Prostate gland (tissue), 2 donors: Measurements from ENCODE around the gene CD83. TPM values are rescaled to one million over a fixed set of nuclear protein-coding genes. Genes with fewer than 3 reads are reported as not detected.

Experiments used
- DNase-seq: peaks from one replicate; pipeline ENCODE4 v3.0.0-alpha.2; 2019; ENCODE audit warnings: low spot score
- H3K27ac ChIP-seq, 2 donors: fragments of 200-600 bp; sonication (generic); 2 replicates each; pipeline ENCODE4 v1.5.1; 2017 to 2019
- H3K27me3 ChIP-seq: fragments of 200-600 bp; sonication (generic); replicated peaks from 2 replicates; pipeline ENCODE4 v1.5.1; 2019; ENCODE audit not compliant: insufficient read depth
- H3K36me3 ChIP-seq, 2 donors: fragments of 200-600 bp; sonication (generic); 1 replicate in 1 of 2; 2 replicates in 1 of 2; pipeline versions ENCODE4 v1.5.1 to v1.8.1; 2017 to 2019
- H3K4me1 ChIP-seq: fragments of 200-600 bp; sonication (generic); replicated peaks from 2 replicates; pipeline ENCODE4 v1.5.1; 2019
- H3K4me3 ChIP-seq, 2 donors: fragments of 200-600 bp; sonication (generic); 2 replicates each; pipeline ENCODE4 v1.5.1; 2017 to 2019
- H3K9me3 ChIP-seq: fragments of 200-600 bp; sonication (generic); 2 replicates; pipeline ENCODE4 v1.5.1; 2017
- POLR2A ChIP-seq: fragments of 450-650 bp; IDR thresholded peaks from one replicate; pipeline ENCODE4 v1.6.1; 2016; ENCODE audit warnings: antibody characterized with exemption, mild to moderate bottlenecking
- POLR2AphosphoS5 ChIP-seq: sonication (generic); formaldehyde crosslinking; IDR thresholded peaks from one replicate; pipeline ENCODE4 v1.6.1; 2017; ENCODE audit warnings: antibody characterized with exemption
- WGBS: methylation state at CpG from one replicate; pipeline ENCODE4 v1.1.5; 2018; 5-methylcytosine and 5-hydroxymethylcytosine counted together
- intact Hi-C: fragments of 100-400 bp; cut with DNase I; formaldehyde crosslinking; loops from one replicate; pipeline ENCODE4 v1.14.2; 2022
- total RNA-seq, 2 donors: library from RNA; depleted of rRNA; stranded (reverse); fragments of >200 nt; gene quantifications; one replicate each; pipeline ENCODE4 v1.1.0, GENCODE V29; 2016
- TF ChIP-seq, protein P1 (sequence below), 4 experiments: fragments of 200-600 bp in 2 of 4; fragments of 450-650 bp in 2 of 4; sonication (generic) in 2 of 4; IDR thresholded peaks; 1 replicate in 3 of 4; 2 replicates in 1 of 4; pipeline ENCODE4 v1.5.1; 2016 to 2019; ENCODE audit warnings: antibody characterized with exemption in 4 of 4, mild to moderate bottlenecking in 2 of 4, moderate library complexity in 2 of 4

CD83 gene, protein sequence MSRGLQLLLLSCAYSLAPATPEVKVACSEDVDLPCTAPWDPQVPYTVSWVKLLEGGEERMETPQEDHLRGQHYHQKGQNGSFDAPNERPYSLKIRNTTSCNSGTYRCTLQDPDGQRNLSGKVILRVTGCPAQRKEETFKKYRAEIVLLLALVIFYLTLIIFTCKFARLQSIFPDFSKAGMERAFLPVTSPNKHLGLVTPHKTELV
- total RNA-seq, result 1 to 10 TPM; 5.5 to 5.7 TPM

GRCh38 chr6:14117158-14118090 lies at the start of gene CD83:
Gene CD83, plus strand, starts transcription at chr6:14117772. Its CDS starts 40 bp downstream, at chr6:14117812.
- TF ChIP-seq, protein P1, sequence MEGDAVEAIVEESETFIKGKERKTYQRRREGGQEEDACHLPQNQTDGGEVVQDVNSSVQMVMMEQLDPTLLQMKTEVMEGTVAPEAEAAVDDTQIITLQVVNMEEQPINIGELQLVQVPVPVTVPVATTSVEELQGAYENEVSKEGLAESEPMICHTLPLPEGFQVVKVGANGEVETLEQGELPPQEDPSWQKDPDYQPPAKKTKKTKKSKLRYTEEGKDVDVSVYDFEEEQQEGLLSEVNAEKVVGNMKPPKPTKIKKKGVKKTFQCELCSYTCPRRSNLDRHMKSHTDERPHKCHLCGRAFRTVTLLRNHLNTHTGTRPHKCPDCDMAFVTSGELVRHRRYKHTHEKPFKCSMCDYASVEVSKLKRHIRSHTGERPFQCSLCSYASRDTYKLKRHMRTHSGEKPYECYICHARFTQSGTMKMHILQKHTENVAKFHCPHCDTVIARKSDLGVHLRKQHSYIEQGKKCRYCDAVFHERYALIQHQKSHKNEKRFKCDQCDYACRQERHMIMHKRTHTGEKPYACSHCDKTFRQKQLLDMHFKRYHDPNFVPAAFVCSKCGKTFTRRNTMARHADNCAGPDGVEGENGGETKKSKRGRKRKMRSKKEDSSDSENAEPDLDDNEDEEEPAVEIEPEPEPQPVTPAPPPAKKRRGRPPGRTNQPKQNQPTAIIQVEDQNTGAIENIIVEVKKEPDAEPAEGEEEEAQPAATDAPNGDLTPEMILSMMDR (IDR thresholded peaks at IDR 0.05), result no peak
- peak; percentile 28 for TF ChIP-seq POLR2A
- TF ChIP-seq POLR2AphosphoS5, result peak; percentile 4
- Histone ChIP-seq H3K27me3 (no peaks in the 10 kb centered on the region), H3K4me3 (peak within 1 kb of the TSS; percentile 56 to 62), H3K9me3 (no peaks in the 10 kb centered on the region), H3K36me3 (no peaks in the 10 kb centered on the region), H3K27ac (peak within 1 kb of the TSS; percentile 27 to 51), H3K4me1 (no peaks in the 10 kb centered on the region)
- peak; percentile 56 for DNase-seq
- intact Hi-C loops, result no loop called here
- 1% methylated on average over 78 of the region's 106 CpGs for WGBS

DNA sequence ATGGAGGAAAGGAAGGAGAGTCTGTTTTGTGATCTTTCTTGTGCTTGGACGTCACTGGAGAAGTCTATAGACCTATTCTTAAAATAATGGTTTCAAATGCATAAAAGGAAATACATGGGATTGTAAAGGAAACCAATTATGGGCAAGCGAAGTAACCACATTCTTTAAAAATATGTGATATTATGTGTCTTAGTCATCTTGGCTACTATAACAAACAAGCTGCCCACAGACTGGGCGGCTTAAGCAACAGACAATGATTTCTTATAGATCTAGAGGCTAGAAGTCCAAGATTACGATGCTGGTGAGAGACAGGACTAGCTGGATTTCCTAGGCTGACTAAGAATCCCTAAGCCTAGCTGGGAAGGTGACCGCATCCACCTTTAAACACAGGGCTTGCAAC lies 49.4 kb upstream of the CD83 start:
- Histone ChIP-seq H3K9me3 (no peaks in the 10 kb centered on the region), H3K27me3 (no peaks in the 10 kb centered on the region), H3K4me3 (no peak overlapping the region), H3K27ac (no peak overlapping the region), H3K36me3 (no peaks in the 10 kb centered on the region), H3K4me1 (no peaks in the 10 kb centered on the region)
- TF ChIP-seq POLR2A (no peak), POLR2AphosphoS5 (no peak)
- TF ChIP-seq, protein P1 (IDR thresholded peaks at IDR 0.05), result no peak
- DNase-seq, result no peak
- WGBS, result 67% methylated on average over 5 of the region's 5 CpGs
- intact Hi-C loops, result loop anchor here (5.0 to 10.0 kb wide), 2 partner anchors 161 to 273 kb away; no protein-coding TSS in a partner anchor

DNA sequence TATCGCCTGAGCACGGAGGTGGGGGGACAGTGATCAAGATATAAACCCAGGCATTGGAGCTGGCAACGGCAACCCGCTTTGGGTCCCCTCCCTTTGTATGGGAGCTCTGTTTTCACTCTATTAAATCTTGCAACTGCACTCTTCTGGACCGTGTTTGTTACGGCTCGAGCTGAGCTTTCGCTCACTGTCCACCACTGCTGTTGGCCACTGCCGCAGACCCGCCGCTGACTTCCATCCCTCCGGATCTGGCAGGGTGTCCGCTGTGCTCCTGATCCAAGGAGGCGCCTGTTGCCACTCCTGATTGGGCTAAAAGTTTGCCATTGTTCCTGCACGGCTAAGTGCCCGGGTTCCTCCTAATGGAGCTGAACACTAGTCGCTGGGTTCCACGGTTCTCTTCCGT lies 48.9 kb upstream of the CD83 start:
- 91% methylated on average over 19 of the region's 19 CpGs for WGBS
- no peaks in the 10 kb centered on the region for H3K9me3 ChIP-seq
- H3K27me3 ChIP-seq, result no peaks in the 10 kb centered on the region
- no peak for TF ChIP-seq POLR2AphosphoS5
- TF ChIP-seq, protein P1 (IDR thresholded peaks at IDR 0.05), result no peak
- no peak for TF ChIP-seq POLR2A
- intact Hi-C loops, result loop anchor here (5.0 to 10.0 kb wide), 2 partner anchors 161 to 274 kb away; no protein-coding TSS in a partner anchor
- no peak overlapping the region for H3K4me3 ChIP-seq
- no peaks in the 10 kb centered on the region for H3K4me1 ChIP-seq
- H3K27ac ChIP-seq, result no peak overlapping the region
- no peak for DNase-seq
- H3K36me3 ChIP-seq, result no peaks in the 10 kb centered on the region

DNA sequence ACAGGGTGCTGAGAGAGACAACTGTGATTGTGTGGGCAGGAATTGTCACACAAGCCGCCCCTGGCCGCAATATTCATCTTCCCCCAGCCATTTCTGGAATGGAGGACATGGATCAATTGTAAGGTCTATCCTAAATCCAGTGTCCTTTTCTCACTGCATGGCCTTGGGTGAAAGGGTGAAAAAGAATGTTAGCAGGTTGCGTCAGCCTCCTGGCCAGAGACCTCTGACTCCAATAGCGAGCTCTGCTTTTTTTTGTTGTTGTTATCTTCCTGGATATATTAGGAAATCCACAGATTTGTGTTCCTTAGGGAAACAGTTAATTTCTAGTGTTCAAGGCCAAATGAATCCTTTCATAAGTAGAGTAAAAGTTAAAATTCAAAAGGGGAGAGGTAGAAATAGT lies 47.1 kb upstream of the CD83 start:
- H3K27ac ChIP-seq, result no peak overlapping the region
- H3K27me3 ChIP-seq, result no peaks in the 10 kb centered on the region
- intact Hi-C loops, result no loop called here
- H3K4me3 ChIP-seq, result no peak overlapping the region
- TF ChIP-seq POLR2A (no peak), POLR2AphosphoS5 (no peak)
- TF ChIP-seq, protein P1 (IDR thresholded peaks at IDR 0.05), result no peak
- DNase-seq, result no peak
- no peaks in the 10 kb centered on the region for H3K4me1 ChIP-seq
- 90% methylated on average over 4 of the region's 4 CpGs for WGBS
- H3K9me3 ChIP-seq, result no peaks in the 10 kb centered on the region
- no peaks in the 10 kb centered on the region for H3K36me3 ChIP-seq
